ENCODE measurements around the gene TMEM185B. TPM values are rescaled to one million over a fixed set of nuclear protein-coding genes. Genes with fewer than 3 reads are reported as not detected.

Gene TMEM185B
- polyA plus RNA-seq, 1 of the 3 experiments (the other 2 are of a cell fraction), result 36.0 TPM

- no peak for DNase-seq
- Histone ChIP-seq H3F3A (replicated peaks; ENCODE audit: insufficient read depth) (no peaks in the 10 kb centered on the region), H3K27me3 (ENCODE audit: insufficient read depth) (no peaks in the 10 kb centered on the region), H3K9ac (no peak overlapping the region), H2AFZ (ENCODE audit: low read depth) (no peak overlapping the region), H3K4me2 (no peak overlapping the region), H3K27ac (ENCODE audit: low read depth in 2 of 2, low read length in 1 of 2) (no peak overlapping the region), H3K79me2 (ENCODE audit: insufficient read depth) (peaks cover 94% of the 10 kb centered on the region), H3K4me3 (ENCODE audit: low read depth in 2 of 2, low read length in 1 of 2) (no peak overlapping the region), H3K9me2 (no peaks in the 10 kb centered on the region), H3K9me3 (no peaks in the 10 kb centered on the region), H3K4me1 (ENCODE audit: control insufficient read depth in 1 of 2, insufficient read depth in 2 of 2, low read depth in 1 of 2, low read length in 1 of 2) (peaks cover 8 to 14% of the 10 kb centered on the region in 2 experiments; a peak in 3 of 4 replicates), H4K20me1 (ENCODE audit: insufficient read depth) (peaks cover 74% of the 10 kb centered on the region), H3K36me3 (replicated peaks in 1 of 2; ENCODE audit: control insufficient read depth in 1 of 2, insufficient read depth in 2 of 2, low read length in 1 of 2) (no peaks in the 10 kb centered on the region)
- TF ChIP-seq RXRA (IDR thresholded peaks at IDR 0.05; ENCODE audit: borderline replicate concordance, low read depth), result no peak
- no peak for TF ChIP-seq USF2 (IDR thresholded peaks at IDR 0.05; ENCODE audit: borderline replicate concordance, low read depth, low read length)
- no peak for TF ChIP-seq GABPA (IDR thresholded peaks at IDR 0.05; ENCODE audit: low read depth)
- TF ChIP-seq TCF12 (IDR thresholded peaks at IDR 0.05), result no peak
- TF ChIP-seq RCOR1 (IDR thresholded peaks at IDR 0.05; ENCODE audit: low read length), result no peak
- no peak for TF ChIP-seq EZH2phosphoT487 (IDR thresholded peaks at IDR 0.05; ENCODE audit: borderline replicate concordance, low read depth)
- no peak for TF ChIP-seq NFIC (IDR thresholded peaks at IDR 0.05; ENCODE audit: borderline replicate concordance)
- no peak for TF ChIP-seq TAF1 (IDR thresholded peaks at IDR 0.05; ENCODE audit: borderline replicate concordance, low read depth, low read length)
- no peak for TF ChIP-seq GATA2 (CRISPR knock-in tag; IDR thresholded peaks at IDR 0.05)
- TF ChIP-seq, protein P1, sequence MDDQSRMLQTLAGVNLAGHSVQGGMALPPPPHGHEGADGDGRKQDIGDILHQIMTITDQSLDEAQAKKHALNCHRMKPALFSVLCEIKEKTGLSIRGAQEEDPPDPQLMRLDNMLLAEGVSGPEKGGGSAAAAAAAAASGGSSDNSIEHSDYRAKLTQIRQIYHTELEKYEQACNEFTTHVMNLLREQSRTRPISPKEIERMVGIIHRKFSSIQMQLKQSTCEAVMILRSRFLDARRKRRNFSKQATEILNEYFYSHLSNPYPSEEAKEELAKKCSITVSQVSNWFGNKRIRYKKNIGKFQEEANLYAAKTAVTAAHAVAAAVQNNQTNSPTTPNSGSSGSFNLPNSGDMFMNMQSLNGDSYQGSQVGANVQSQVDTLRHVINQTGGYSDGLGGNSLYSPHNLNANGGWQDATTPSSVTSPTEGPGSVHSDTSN (IDR thresholded peaks at IDR 0.05), result no peak
- TF ChIP-seq SMC3 (IDR thresholded peaks at IDR 0.05; ENCODE audit: low read depth, low read length), result no peak
- TF ChIP-seq ELF1 (IDR thresholded peaks at IDR 0.05), result no peak
- no peak for TF ChIP-seq RFX5 (IDR thresholded peaks at IDR 0.05; ENCODE audit: low read length)
- TF ChIP-seq USF1 (IDR thresholded peaks at IDR 0.05; ENCODE audit: borderline replicate concordance, low read depth), result no peak
- POLR2A ChIA-PET, result no interaction called here
- 97% methylated on average over 9 of the region's 9 CpGs for WGBS (ENCODE audit: low lambda C conversion rate)
- CTCF ChIA-PET, result no interaction called here
Measured at GRCh38 chr2:120258196-120258595, 35.0 kb upstream of the TMEM185B start.

- Histone ChIP-seq H3K4me2 (no peak overlapping the region), H3F3A (replicated peaks; ENCODE audit: insufficient read depth) (no peaks in the 10 kb centered on the region), H3K9me2 (no peaks in the 10 kb centered on the region), H3K27me3 (ENCODE audit: insufficient read depth) (no peaks in the 10 kb centered on the region), H3K27ac (ENCODE audit: low read depth in 2 of 2, low read length in 1 of 2) (no peak overlapping the region), H3K9ac (no peak overlapping the region), H3K79me2 (ENCODE audit: insufficient read depth) (peaks cover 90% of the 10 kb centered on the region), H4K20me1 (ENCODE audit: insufficient read depth) (peaks cover 68% of the 10 kb centered on the region), H2AFZ (ENCODE audit: low read depth) (no peak overlapping the region), H3K9me3 (no peaks in the 10 kb centered on the region), H3K4me1 (ENCODE audit: control insufficient read depth in 1 of 2, insufficient read depth in 2 of 2, low read depth in 1 of 2, low read length in 1 of 2) (peaks cover 8 to 14% of the 10 kb centered on the region in 2 experiments; a peak in 3 of 4 replicates), H3K4me3 (ENCODE audit: low read depth in 2 of 2, low read length in 1 of 2) (no peak overlapping the region), H3K36me3 (replicated peaks in 1 of 2; ENCODE audit: control insufficient read depth in 1 of 2, insufficient read depth in 2 of 2, low read length in 1 of 2) (no peaks in the 10 kb centered on the region)
- CTCF ChIA-PET, result interaction anchor here (1.5 kb wide), 1 partner anchor 56 kb away, joined by 4 read pairs; no protein-coding TSS in a partner anchor
- no peak for DNase-seq
- WGBS (ENCODE audit: low lambda C conversion rate), result 49% methylated on average over 1 of the region's 1 CpG
- TF ChIP-seq GABPA (IDR thresholded peaks at IDR 0.05; ENCODE audit: low read depth) (no peak), SMC3 (IDR thresholded peaks at IDR 0.05; ENCODE audit: low read depth, low read length) (no peak), RAD21 (IDR thresholded peaks at IDR 0.05; ENCODE audit: low read length) (no peak), FOXJ3 (CRISPR knock-in tag; IDR thresholded peaks at IDR 0.05) (no peak), EZH2phosphoT487 (IDR thresholded peaks at IDR 0.05; ENCODE audit: borderline replicate concordance, low read depth) (no peak), GATA2 (CRISPR knock-in tag; IDR thresholded peaks at IDR 0.05) (no peak), TCF12 (IDR thresholded peaks at IDR 0.05) (no peak)
- TF ChIP-seq, protein P2, sequence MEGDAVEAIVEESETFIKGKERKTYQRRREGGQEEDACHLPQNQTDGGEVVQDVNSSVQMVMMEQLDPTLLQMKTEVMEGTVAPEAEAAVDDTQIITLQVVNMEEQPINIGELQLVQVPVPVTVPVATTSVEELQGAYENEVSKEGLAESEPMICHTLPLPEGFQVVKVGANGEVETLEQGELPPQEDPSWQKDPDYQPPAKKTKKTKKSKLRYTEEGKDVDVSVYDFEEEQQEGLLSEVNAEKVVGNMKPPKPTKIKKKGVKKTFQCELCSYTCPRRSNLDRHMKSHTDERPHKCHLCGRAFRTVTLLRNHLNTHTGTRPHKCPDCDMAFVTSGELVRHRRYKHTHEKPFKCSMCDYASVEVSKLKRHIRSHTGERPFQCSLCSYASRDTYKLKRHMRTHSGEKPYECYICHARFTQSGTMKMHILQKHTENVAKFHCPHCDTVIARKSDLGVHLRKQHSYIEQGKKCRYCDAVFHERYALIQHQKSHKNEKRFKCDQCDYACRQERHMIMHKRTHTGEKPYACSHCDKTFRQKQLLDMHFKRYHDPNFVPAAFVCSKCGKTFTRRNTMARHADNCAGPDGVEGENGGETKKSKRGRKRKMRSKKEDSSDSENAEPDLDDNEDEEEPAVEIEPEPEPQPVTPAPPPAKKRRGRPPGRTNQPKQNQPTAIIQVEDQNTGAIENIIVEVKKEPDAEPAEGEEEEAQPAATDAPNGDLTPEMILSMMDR (IDR thresholded peaks at IDR 0.05), result no peak
- POLR2A ChIA-PET, result no interaction called here
Measured at GRCh38 chr2:120257522-120257921, 34.3 kb upstream of the TMEM185B start.
